GM18508 (cell line): ENCODE measurements around the gene ZNF10.

Experiments used
- ATAC-seq: cut with Tn5 transposase; IDR thresholded peaks from one replicate; pipeline ENCODE4 v1.9.1; 2021; ENCODE audit warnings: moderate number of reproducible peaks; ENCODE audit not compliant: insufficient read depth, unreplicated experiment

ZNF10 gene

GRCh38 chr12:133190176-133190575 is 59.7 kb downstream of the ZNF10 start:
- no peak for ATAC-seq

GRCh38 chr12:133192847-133193246 is 62.4 kb downstream of the ZNF10 start:
- no peak for ATAC-seq

- no peak for ATAC-seq
Observed at GRCh38 chr12:133201888-133202287, 71.5 kb downstream of the ZNF10 start.

- ATAC-seq: no peak
Observed at GRCh38 chr12:133202493-133203343, 72.3 kb downstream of the ZNF10 start.

DNA sequence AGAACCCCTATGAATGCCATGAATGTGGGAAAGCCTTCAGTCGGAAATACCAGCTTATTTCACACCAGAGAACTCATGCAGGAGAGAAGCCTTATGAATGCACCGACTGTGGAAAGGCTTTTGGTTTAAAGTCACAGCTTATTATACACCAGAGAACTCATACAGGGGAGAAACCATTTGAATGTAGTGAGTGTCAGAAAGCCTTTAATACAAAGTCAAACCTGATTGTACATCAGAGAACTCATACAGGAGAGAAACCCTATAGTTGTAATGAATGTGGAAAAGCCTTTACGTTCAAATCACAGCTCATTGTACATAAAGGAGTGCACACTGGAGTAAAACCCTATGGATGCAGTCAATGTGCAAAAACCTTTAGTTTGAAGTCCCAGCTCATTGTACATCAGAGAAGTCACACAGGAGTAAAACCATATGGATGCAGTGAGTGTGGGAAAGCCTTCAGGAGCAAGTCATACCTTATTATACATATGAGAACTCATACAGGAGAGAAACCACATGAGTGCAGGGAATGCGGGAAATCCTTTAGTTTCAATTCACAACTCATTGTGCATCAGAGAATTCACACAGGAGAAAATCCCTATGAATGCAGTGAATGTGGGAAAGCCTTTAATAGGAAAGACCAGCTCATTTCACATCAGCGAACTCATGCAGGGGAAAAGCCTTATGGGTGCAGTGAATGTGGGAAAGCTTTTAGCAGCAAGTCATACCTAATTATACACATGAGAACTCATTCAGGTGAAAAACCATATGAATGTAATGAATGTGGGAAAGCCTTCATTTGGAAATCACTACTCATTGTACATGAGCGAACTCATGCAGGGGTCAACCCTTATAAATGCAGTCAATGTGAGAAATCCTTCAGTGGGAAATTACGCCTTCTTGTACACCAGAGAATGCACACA is 73.2 kb downstream of the ZNF10 start:
- no peak for ATAC-seq

- ATAC-seq: no peak
Observed at GRCh38 chr12:133204264-133204603, 73.8 kb downstream of the ZNF10 start.

DNA sequence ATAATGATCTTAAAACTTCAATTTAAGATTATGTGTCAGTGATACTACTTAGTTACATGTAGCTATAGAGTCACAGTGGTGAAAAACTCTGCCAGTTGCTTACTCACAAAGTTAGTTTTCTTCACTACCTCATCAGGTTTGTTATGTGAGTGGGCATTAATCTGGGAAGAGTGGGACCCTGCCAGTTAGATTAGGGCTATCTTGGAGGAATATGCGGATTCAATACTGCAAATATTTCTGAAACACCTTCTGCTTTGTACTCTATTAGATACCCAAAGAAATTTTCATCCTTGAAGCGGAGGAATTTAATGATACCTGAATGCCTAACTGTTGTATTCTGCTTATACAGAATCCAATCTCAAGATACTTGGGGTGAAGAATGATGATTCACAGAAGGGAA is 76.0 kb downstream of the ZNF10 start:
- no peak for ATAC-seq
